Right lobe of liver (tissue), 6 donors: ENCODE measurements around the gene CACNA2D4. TPM values are rescaled to one million over a fixed set of nuclear protein-coding genes. Genes with fewer than 3 reads are reported as not detected.
A peak's percentile ranks its signal among the peaks of the same experiment; 100 is the strongest.

Source experiments
- ATAC-seq, 4 donors: fragments of 200-7000 bp; cut with Tn5 transposase; one replicate each; pipeline ENCODE4 v1.9.1; 2020; ENCODE audit warnings: mild to moderate bottlenecking in 4 of 4, moderate library complexity in 4 of 4
- DNase-seq, 3 donors: peaks; one replicate each; pipeline ENCODE4 v3.0.0-alpha.2; 2020
- H3K27ac ChIP-seq, 3 donors: fragments of 200-600 bp; one replicate each; pipeline ENCODE4 v1.8.0; 2022
- H3K27me3 ChIP-seq, 2 donors: fragments of 200-600 bp; one replicate each; pipeline ENCODE4 v1.8.0; 2022
- H3K36me3 ChIP-seq, 4 donors: fragments of 200-600 bp; sonication (generic) in 1 of 4; one replicate each; pipeline versions ENCODE4 v1.5.1 to v1.8.0; 2017 to 2022; ENCODE audit warnings: control low read depth in 1 of 4
- H3K4me1 ChIP-seq, 4 donors: fragments of 200-600 bp; sonication (generic) in 1 of 4; one replicate each; pipeline versions ENCODE4 v1.5.1 to v1.8.0; 2017 to 2022; ENCODE audit warnings: control low read depth in 1 of 4
- H3K4me3 ChIP-seq, 3 donors: fragments of 200-600 bp; one replicate each; pipeline ENCODE4 v1.8.0; 2022
- H3K9me3 ChIP-seq, 4 donors: fragments of 200-600 bp; sonication (generic) in 1 of 4; one replicate each; pipeline versions ENCODE4 v1.5.1 to v1.8.0; 2017 to 2022; ENCODE audit warnings: control low read depth in 1 of 4
- CTCF ChIP-seq, 4 donors: fragments of 200-600 bp in 3 of 4; fragments of 450-650 bp in 1 of 4; IDR thresholded peaks; one replicate each; pipeline versions ENCODE4 v1.5.1 to v1.8.0; 2016 to 2022; ENCODE audit warnings: antibody characterized with exemption in 4 of 4, mild to moderate bottlenecking in 2 of 4
- POLR2A ChIP-seq: fragments of 450-650 bp; IDR thresholded peaks from one replicate; pipeline ENCODE4 v1.6.1; 2017; ENCODE audit warnings: antibody characterized with exemption, mild to moderate bottlenecking
- WGBS: methylation state at CpG from one replicate; pipeline ENCODE4 v1.1.6; 2018; ENCODE audit warnings: low coverage, low lambda C conversion rate; ENCODE audit not compliant: insufficient coverage; ENCODE audit errors: missing lambda C conversion rate; 5-methylcytosine and 5-hydroxymethylcytosine counted together
- intact Hi-C, 2 donors: fragments of 100-400 bp; cut with DNase I; formaldehyde crosslinking; loops; one replicate each; pipeline versions ENCODE4 v1.11.2 to v1.14.1; 2022
- total RNA-seq, 6 experiments: library from RNA; depleted of rRNA in 2 of 6; stranded (reverse); fragments of >200 nt in 2 of 6; fragmentation: NEBNext Ultra II Directional in 3 of 6; extraction: Animal tissue kit (Norgen Biotek cat#: 25700) in 3 of 6; gene quantifications; one replicate each; pipeline versions ENCODE4 v1.1.0 to v1.2.4, GENCODE V29; 2016 to 2023
- donor health status: DM: no; HTN: yes; CAD: no.
- donor health status: DM: no; HTN: no; CAD: no.
- donor health status: DM: no; HTN: no; CAD: no.
- donor health status: DM: no; HTN: yes; CAD: no.
- donor health status: DM: no; HTN: yes; CAD: no.

The CACNA2D4 gene
- total RNA-seq, 6 experiments from 2014 or later: 0.87 to 1.9 (median 0.96) TPM

- Histone ChIP-seq H3K36me3 (no peaks in the 10 kb centered on the region), H3K27me3 (no peaks in the 10 kb centered on the region), H3K4me1 (no peaks in the 10 kb centered on the region), H3K4me3 (no peak overlapping the region), H3K9me3 (peaks cover 0 to 5% (median 2%) of the 10 kb centered on the region in 4 donors), H3K27ac (no peak overlapping the region)
- intact Hi-C loops: no loop called here
- ATAC-seq (no peak), DNase-seq (no peak)
- no peak for TF ChIP-seq CTCF (IDR thresholded peaks at IDR 0.05)
- no peak for TF ChIP-seq POLR2A
- 39% methylated on average over 3 of the region's 3 CpGs for WGBS
These were observed 11.9 kb downstream of the CACNA2D4 start for GRCh38 chr12:1906579-1906978.

- H3K4me1 ChIP-seq: no peaks in the 10 kb centered on the region
- no peaks in the 10 kb centered on the region for H3K36me3 ChIP-seq
- ATAC-seq (no peak), DNase-seq (no peak)
- H3K9me3 ChIP-seq: peaks cover 0 to 5% (median 2%) of the 10 kb centered on the region in 4 donors
- H3K27me3 ChIP-seq: no peaks in the 10 kb centered on the region
- no peak overlapping the region for H3K27ac ChIP-seq
- TF ChIP-seq POLR2A (no peak), CTCF (IDR thresholded peaks at IDR 0.05) (no peak)
- H3K4me3 ChIP-seq: no peak overlapping the region
- intact Hi-C loops: no loop called here
These were observed 13.6 kb downstream of the CACNA2D4 start for GRCh38 chr12:1904875-1905274.

GRCh38 chr12:1896964-1897363 lies 21.5 kb downstream of the CACNA2D4 start:
- DNase-seq (no peak), ATAC-seq (no peak)
- no peaks in the 10 kb centered on the region for H3K27me3 ChIP-seq
- intact Hi-C loops: no loop called here
- H3K27ac ChIP-seq: no peak overlapping the region
- H3K9me3 ChIP-seq: peaks cover 0 to 4% (median 0%) of the 10 kb centered on the region in 4 donors
- no peak for TF ChIP-seq CTCF (IDR thresholded peaks at IDR 0.05)
- no peak for TF ChIP-seq POLR2A
- no peak overlapping the region for H3K4me3 ChIP-seq
- no peaks in the 10 kb centered on the region for H3K4me1 ChIP-seq
- 66% methylated on average over 5 of the region's 5 CpGs for WGBS
- H3K36me3 ChIP-seq: no peaks in the 10 kb centered on the region

- intact Hi-C loops: no loop called here
- TF ChIP-seq POLR2A (no peak), CTCF (IDR thresholded peaks at IDR 0.05) (no peak)
- Histone ChIP-seq H3K27me3 (no peaks in the 10 kb centered on the region), H3K27ac (no peak overlapping the region), H3K9me3 (peaks cover 0 to 4% (median 0%) of the 10 kb centered on the region in 4 donors), H3K4me1 (no peaks in the 10 kb centered on the region), H3K4me3 (no peak overlapping the region), H3K36me3 (no peaks in the 10 kb centered on the region)
- no CpG with 5 or more reads among the region's 2 CpGs for WGBS
- no peak for ATAC-seq
- no peak for DNase-seq
These were observed 27.6 kb downstream of the CACNA2D4 start for GRCh38 chr12:1890810-1891209.

- TF ChIP-seq POLR2A (no peak), CTCF (IDR thresholded peaks at IDR 0.05) (no peak)
- no peak overlapping the region for H3K27ac ChIP-seq
- peaks cover 0 to 4% (median 0%) of the 10 kb centered on the region in 4 donors for H3K9me3 ChIP-seq
- H3K4me3 ChIP-seq: no peak overlapping the region
- H3K27me3 ChIP-seq: no peaks in the 10 kb centered on the region
- no peak for ATAC-seq
- WGBS: no CpG with 5 or more reads among the region's 8 CpGs
- no peaks in the 10 kb centered on the region for H3K4me1 ChIP-seq
- no peaks in the 10 kb centered on the region for H3K36me3 ChIP-seq
- intact Hi-C loops: no loop called here
- peak in 1 of 3 donors; percentile 20 for DNase-seq
These were observed 28.2 kb downstream of the CACNA2D4 start for GRCh38 chr12:1890119-1890703.
